ENCODE measurements around the gene LTBP3.
A peak's percentile ranks its signal among the peaks of the same experiment; 100 is the strongest.
"Not testable (repeated sequence)": the region's sequence is repeated elsewhere in the genome, so short reads cannot be mapped to it uniquely, and the experiment has no call there.

Gene LTBP3

GRCh38 chr11:65530157-65530496, 28.0 kb downstream of the LTBP3 start:
- H3K36me3 ChIP-seq (ENCODE audit: control insufficient read depth in 2 of 2, insufficient read depth in 2 of 2, low read length in 2 of 2): peaks cover 32 to 48% of the 10 kb centered on the region in 2 donors
- no peaks in the 10 kb centered on the region for H3K9me3 ChIP-seq (ENCODE audit: control insufficient read depth in 2 of 2, low read length in 2 of 2)
- no peak overlapping the region for H3K9ac ChIP-seq (ENCODE audit: low read length in 2 of 2)
- H3K4me3 ChIP-seq (ENCODE audit: low read length in 2 of 2): no peak overlapping the region
- H3K4me1 ChIP-seq (ENCODE audit: control insufficient read depth, insufficient read depth, low read length): peaks cover 21% of the 10 kb centered on the region
- no peaks in the 10 kb centered on the region for H3K27me3 ChIP-seq (ENCODE audit: control insufficient read depth in 1 of 2, insufficient read depth in 2 of 2, low read length in 2 of 2)
- H3K27ac ChIP-seq (ENCODE audit: low read length): no peak overlapping the region

- Histone ChIP-seq H3K36me3 (ENCODE audit: control insufficient read depth in 2 of 2, insufficient read depth in 2 of 2, low read length in 2 of 2) (peaks cover 32 to 46% of the 10 kb centered on the region in 2 donors), H3K9me3 (ENCODE audit: control insufficient read depth in 2 of 2, low read length in 2 of 2) (no peaks in the 10 kb centered on the region), H3K4me3 (ENCODE audit: low read length in 2 of 2) (no peak overlapping the region), H3K9ac (ENCODE audit: low read length in 2 of 2) (no peak overlapping the region), H3K27me3 (ENCODE audit: control insufficient read depth in 1 of 2, insufficient read depth in 2 of 2, low read length in 2 of 2) (no peaks in the 10 kb centered on the region), H3K27ac (ENCODE audit: low read length) (no peak overlapping the region), H3K4me1 (ENCODE audit: control insufficient read depth, insufficient read depth, low read length) (peaks cover 21% of the 10 kb centered on the region)
These were observed 28.5 kb downstream of the LTBP3 start for GRCh38 chr11:65529475-65530156.

GRCh38 chr11:65528819-65529350, 29.3 kb downstream of the LTBP3 start:
- no peak overlapping the region for H3K27ac ChIP-seq (ENCODE audit: low read length)

GRCh38 chr11:65526744-65527143, 31.4 kb downstream of the LTBP3 start:
- Histone ChIP-seq H3K27me3 (ENCODE audit: control insufficient read depth in 1 of 2, insufficient read depth in 2 of 2, low read length in 2 of 2) (no peaks in the 10 kb centered on the region), H3K27ac (ENCODE audit: low read length) (no peak overlapping the region), H3K4me3 (ENCODE audit: low read length in 2 of 2) (no peak overlapping the region), H3K9me3 (ENCODE audit: control insufficient read depth in 2 of 2, low read length in 2 of 2) (no peaks in the 10 kb centered on the region), H3K4me1 (ENCODE audit: control insufficient read depth, insufficient read depth, low read length) (peaks cover 27% of the 10 kb centered on the region), H3K9ac (ENCODE audit: low read length in 2 of 2) (no peak overlapping the region), H3K36me3 (ENCODE audit: control insufficient read depth in 2 of 2, insufficient read depth in 2 of 2, low read length in 2 of 2) (peaks cover 23 to 31% of the 10 kb centered on the region in 2 donors)

More at GRCh38 chr11:65528819-65529350, 29.3 kb downstream of the LTBP3 start:
- H3K4me1 ChIP-seq (ENCODE audit: control insufficient read depth, insufficient read depth, low read length): peaks cover 25% of the 10 kb centered on the region
- H3K9me3 ChIP-seq (ENCODE audit: control insufficient read depth in 2 of 2, low read length in 2 of 2): no peaks in the 10 kb centered on the region
- peaks cover 32 to 44% of the 10 kb centered on the region in 2 donors for H3K36me3 ChIP-seq (ENCODE audit: control insufficient read depth in 2 of 2, insufficient read depth in 2 of 2, low read length in 2 of 2)
- H3K9ac ChIP-seq (ENCODE audit: low read length in 2 of 2): no peak overlapping the region
- no peaks in the 10 kb centered on the region for H3K27me3 ChIP-seq (ENCODE audit: control insufficient read depth in 1 of 2, insufficient read depth in 2 of 2, low read length in 2 of 2)
- H3K4me3 ChIP-seq (ENCODE audit: low read length in 2 of 2): no peak overlapping the region

GRCh38 chr11:65525546-65526480, 32.3 kb downstream of the LTBP3 start:
- Histone ChIP-seq H3K4me3 (ENCODE audit: low read length in 2 of 2) (peak overlapping the region; percentile 74 to 89), H3K27ac (ENCODE audit: low read length) (peak overlapping the region; percentile 64), H3K27me3 (ENCODE audit: control insufficient read depth in 1 of 2, insufficient read depth in 2 of 2, low read length in 2 of 2) (no peaks in the 10 kb centered on the region), H3K9me3 (ENCODE audit: control insufficient read depth in 2 of 2, low read length in 2 of 2) (no peaks in the 10 kb centered on the region), H3K4me1 (ENCODE audit: control insufficient read depth, insufficient read depth, low read length) (peaks cover 27% of the 10 kb centered on the region), H3K36me3 (ENCODE audit: control insufficient read depth in 2 of 2, insufficient read depth in 2 of 2, low read length in 2 of 2) (peaks cover 14 to 23% of the 10 kb centered on the region in 2 donors), H3K9ac (ENCODE audit: low read length in 2 of 2) (peak overlapping the region; percentile 76 to 91)

- H3K4me1 ChIP-seq (ENCODE audit: control insufficient read depth, insufficient read depth, low read length): peaks cover 27% of the 10 kb centered on the region
- H3K9ac ChIP-seq (ENCODE audit: low read length in 2 of 2): peak within 1 kb of the TSS; percentile 80 to 91
- no peaks in the 10 kb centered on the region for H3K9me3 ChIP-seq (ENCODE audit: control insufficient read depth in 2 of 2, low read length in 2 of 2)
- H3K27me3 ChIP-seq (ENCODE audit: control insufficient read depth in 1 of 2, insufficient read depth in 2 of 2, low read length in 2 of 2): no peaks in the 10 kb centered on the region
- peak within 1 kb of the TSS; percentile 74 to 89 for H3K4me3 ChIP-seq (ENCODE audit: low read length in 2 of 2)
- peak within 1 kb of the TSS; percentile 64 for H3K27ac ChIP-seq (ENCODE audit: low read length)
- peaks cover 7 to 14% of the 10 kb centered on the region in 2 donors for H3K36me3 ChIP-seq (ENCODE audit: control insufficient read depth in 2 of 2, insufficient read depth in 2 of 2, low read length in 2 of 2)
These were observed 33.2 kb downstream of the LTBP3 start, which contains the start of gene SCYL1 for GRCh38 chr11:65524741-65525545. TSS of gene SCYL1 (plus strand) at chr11:65525083. CDS start at chr11:65525154, 71 bp downstream.

- Histone ChIP-seq H3K27ac (ENCODE audit: low read length) (peak overlapping the region; percentile 41), H3K4me3 (ENCODE audit: low read length in 2 of 2) (peak overlapping the region; percentile 73 to 75), H3K36me3 (ENCODE audit: control insufficient read depth in 2 of 2, insufficient read depth in 2 of 2, low read length in 2 of 2) (peaks cover 7 to 8% of the 10 kb centered on the region in 2 donors), H3K9ac (ENCODE audit: low read length in 2 of 2) (peak overlapping the region; percentile 74 to 80), H3K27me3 (ENCODE audit: control insufficient read depth in 1 of 2, insufficient read depth in 2 of 2, low read length in 2 of 2) (no peaks in the 10 kb centered on the region), H3K4me1 (ENCODE audit: control insufficient read depth, insufficient read depth, low read length) (peaks cover 27% of the 10 kb centered on the region), H3K9me3 (ENCODE audit: control insufficient read depth in 2 of 2, low read length in 2 of 2) (no peaks in the 10 kb centered on the region)
These were observed 34.0 kb downstream of the LTBP3 start for GRCh38 chr11:65524014-65524740.

GRCh38 chr11:65523631-65523968, 34.6 kb downstream of the LTBP3 start:
- not testable (repeated sequence) for H3K4me3 ChIP-seq (ENCODE audit: low read length in 2 of 2); H3K9me3 ChIP-seq (ENCODE audit: control insufficient read depth in 2 of 2, low read length in 2 of 2); H3K9ac ChIP-seq (ENCODE audit: low read length in 2 of 2); H3K27ac ChIP-seq (ENCODE audit: low read length); H3K27me3 ChIP-seq (ENCODE audit: control insufficient read depth in 1 of 2, insufficient read depth in 2 of 2, low read length in 2 of 2); H3K36me3 ChIP-seq (ENCODE audit: control insufficient read depth in 2 of 2, insufficient read depth in 2 of 2, low read length in 2 of 2)
- peaks cover 27% of the 10 kb centered on the region for H3K4me1 ChIP-seq (ENCODE audit: control insufficient read depth, insufficient read depth, low read length)

- peaks cover 23% of the 10 kb centered on the region for H3K4me1 ChIP-seq (ENCODE audit: control insufficient read depth, insufficient read depth, low read length)
- not testable (repeated sequence) for H3K27ac ChIP-seq (ENCODE audit: low read length); H3K9me3 ChIP-seq (ENCODE audit: control insufficient read depth in 2 of 2, low read length in 2 of 2); H3K36me3 ChIP-seq (ENCODE audit: control insufficient read depth in 2 of 2, insufficient read depth in 2 of 2, low read length in 2 of 2); H3K9ac ChIP-seq (ENCODE audit: low read length in 2 of 2); H3K4me3 ChIP-seq (ENCODE audit: low read length in 2 of 2); H3K27me3 ChIP-seq (ENCODE audit: control insufficient read depth in 1 of 2, insufficient read depth in 2 of 2, low read length in 2 of 2)
These were observed 35.2 kb downstream of the LTBP3 start for GRCh38 chr11:65522718-65523630.

Measured in stomach smooth muscle (tissue), 2 donors.